Activated T-helper 1 cell treated with anti-CD3 and anti-CD28 coated beads, Interleukin-2, amount 50 U/mL, for 16 hours (primary cell): ENCODE measurements around the gene CTNNA1.
"Not testable (repeated sequence)": the region's sequence is repeated elsewhere in the genome, so short reads cannot be mapped to it uniquely, and the experiment has no call there.

ENCODE experiments used
- DNase-seq, 2 donors: peaks; one replicate each; pipeline ENCODE4 v3.0.0-alpha.2; 2020; ENCODE audit warnings: low read depth in 1 of 2, low spot score in 1 of 2

The CTNNA1 gene

DNA sequence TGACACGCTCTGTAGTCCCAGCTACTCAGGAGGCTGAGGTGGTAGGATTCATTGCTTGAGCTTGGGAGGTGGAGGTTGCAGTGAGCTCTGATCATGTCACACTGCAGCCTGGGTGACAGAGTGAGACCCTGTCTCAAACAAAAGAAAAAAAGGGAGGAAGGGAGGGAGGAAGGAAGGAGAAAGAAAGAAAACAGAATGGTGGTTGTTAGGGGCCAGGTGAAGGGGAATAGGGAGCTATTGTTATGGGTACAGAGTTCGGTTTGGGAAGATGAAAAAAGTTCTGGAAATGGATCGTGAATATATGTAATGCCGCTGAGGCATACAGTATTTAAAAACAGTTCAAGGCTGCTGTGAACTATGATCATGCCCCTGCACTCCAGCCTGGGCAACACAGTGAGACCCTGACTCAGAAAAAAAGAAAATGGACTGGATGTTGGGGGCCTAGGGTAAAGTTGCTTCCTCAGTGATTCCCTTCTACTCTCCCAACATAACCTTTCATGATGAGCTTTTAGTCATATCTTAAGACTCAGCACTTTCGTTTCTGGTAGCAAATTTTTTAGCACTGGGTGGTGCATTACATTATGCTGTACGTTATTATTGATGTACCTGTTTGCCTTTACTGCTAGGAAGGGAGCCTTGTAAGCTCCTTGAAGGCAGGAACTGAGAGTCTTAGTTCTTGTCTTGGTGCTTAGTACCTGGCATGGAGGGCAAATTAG lies 4.0 kb downstream of the CTNNA1 start:
- no peak for DNase-seq

- DNase-seq, result no peak
Measured at GRCh38 chr5:138760448-138761110, 7.4 kb downstream of the CTNNA1 start.

DNA sequence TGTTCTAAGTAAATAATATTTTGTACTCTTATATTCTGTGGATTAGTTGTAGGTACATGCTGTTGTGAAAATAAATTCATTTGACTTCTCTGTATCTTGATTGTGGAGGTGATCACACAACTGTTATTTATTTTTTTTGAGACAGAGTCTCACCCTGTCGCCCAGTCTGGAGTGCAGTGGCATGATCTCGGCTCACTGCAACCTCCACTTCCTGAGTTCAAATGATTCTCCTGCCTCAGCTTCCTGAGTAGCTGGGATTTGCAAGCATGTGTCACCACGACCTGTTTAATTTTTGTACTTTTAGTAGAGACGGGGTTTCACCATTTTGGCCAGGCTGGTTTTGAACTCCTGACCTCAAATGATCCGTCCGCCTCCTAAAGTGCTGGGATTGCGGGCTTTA lies 7.9 kb downstream of the CTNNA1 start:
- not testable (repeated sequence) for DNase-seq

DNA sequence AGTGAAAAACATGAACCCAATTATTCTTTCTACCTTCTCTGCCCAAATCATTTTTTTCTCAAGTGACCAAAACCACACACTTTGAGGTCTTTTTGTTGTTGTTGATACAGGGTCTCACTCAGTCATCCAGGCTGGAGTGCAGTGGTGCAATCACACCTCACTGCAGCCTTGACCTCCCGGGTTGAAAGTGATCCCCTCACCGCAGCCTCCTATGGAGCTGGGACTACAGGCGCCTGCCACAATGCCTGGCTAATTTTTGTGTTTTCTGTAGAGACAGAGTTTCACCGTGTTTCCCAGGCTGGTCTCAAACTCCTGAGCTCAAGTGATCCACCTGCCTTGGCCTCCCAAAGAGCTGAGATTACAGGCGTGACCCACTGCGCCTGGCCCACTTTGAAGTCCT lies 8.4 kb downstream of the CTNNA1 start:
- DNase-seq, result not testable (repeated sequence)

DNA sequence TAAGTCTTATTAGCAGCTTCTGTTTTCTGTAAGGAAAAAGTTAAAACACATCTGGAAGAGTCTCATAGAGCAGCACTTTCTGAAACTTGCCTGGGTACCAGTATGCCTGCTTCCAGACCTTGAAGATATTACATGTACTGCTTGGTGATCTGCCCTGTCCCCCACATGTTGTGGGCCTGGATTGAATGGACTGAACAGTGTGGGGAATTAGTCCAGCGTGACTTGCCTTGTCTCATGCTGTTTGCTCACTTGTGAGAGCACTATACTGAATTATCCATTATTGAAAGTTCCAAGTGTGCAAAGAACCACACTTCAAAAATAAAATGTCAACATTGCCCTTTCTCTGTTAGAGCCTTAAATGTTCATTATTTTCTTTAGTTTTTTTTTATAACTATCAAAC lies 8.9 kb downstream of the CTNNA1 start:
- DNase-seq, result no peak

DNA sequence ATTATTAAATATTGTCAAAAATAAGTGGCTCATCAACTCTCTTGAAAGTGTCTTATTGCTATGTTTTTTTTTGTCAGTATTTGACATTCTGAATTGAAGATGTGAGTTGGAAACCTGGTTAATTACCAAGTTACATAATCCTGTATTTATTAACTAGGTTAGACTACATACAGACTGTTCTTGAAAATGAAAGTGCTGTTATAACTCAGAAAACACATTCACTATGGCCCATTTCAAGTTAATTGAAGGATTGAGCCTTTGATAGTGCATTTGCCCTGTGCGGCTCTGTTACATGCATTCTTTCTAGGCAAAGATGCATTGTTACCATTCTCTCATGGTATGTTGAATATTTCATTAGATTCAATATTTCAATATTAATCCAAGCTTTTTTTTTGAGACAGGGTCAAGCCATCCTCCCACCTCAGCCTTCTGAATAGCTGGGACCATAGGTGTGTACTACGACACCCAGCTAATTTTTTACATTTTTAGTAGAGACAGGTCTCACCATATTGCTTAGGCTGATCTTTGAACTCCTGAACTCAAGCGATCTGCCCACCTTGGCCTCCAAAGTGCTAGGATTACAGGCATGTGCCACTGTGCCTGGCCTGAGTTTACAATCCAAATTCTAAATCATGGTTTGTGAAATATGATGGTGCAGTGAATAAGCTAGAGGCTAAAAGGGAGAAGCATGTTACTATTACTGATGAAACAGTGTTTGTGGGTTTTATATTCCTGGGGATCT lies 10.0 kb downstream of the CTNNA1 start:
- no peak for DNase-seq

- DNase-seq, result no peak
Measured at GRCh38 chr5:138770291-138770690, 17.1 kb downstream of the CTNNA1 start.

DNA sequence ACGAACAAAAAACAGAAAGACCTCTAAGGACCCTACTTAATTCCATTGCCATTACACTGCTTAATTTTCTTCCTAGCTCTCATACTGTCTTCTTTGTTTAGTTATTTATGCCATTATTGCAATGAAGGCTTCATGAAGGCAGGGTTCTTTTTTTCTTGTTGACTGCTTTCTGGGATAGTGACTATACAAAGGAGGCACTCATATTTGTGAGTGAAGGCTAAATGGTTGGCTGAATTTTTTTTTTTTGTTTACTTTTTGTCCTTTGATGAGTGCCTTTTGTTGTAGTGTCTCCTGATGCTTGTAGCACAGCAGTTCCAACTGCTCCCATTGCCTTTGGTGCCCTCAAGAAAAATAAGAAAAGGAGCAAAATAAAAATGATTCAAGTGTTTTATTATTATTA lies 17.8 kb downstream of the CTNNA1 start:
- no peak for DNase-seq

GRCh38 chr5:138772986-138773594 lies 19.9 kb downstream of the CTNNA1 start:
- DNase-seq, result no peak

- not testable (repeated sequence) for DNase-seq
Measured at GRCh38 chr5:138773624-138774023, 20.4 kb downstream of the CTNNA1 start.

- DNase-seq, result no peak
Measured at GRCh38 chr5:138775034-138775433, 21.8 kb downstream of the CTNNA1 start.

DNA sequence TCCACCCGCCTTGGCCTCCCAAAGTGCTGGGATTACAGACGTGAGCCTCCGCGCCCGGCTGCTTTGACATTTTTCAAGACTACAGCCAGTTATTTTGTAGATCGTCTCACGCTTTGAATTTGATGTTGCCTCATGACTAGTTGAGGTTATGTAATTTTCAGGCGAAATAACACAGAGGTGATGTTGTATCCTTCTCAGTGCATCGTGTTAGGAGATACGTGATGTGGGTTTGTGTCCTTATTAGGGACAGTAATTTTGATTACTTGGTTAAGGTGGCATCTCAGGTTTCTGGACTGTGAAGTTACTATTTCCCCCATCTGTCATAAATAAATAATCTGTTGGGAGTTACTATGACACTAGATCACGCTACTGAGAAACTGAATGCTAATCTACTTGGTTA lies 25.0 kb downstream of the CTNNA1 start:
- no peak for DNase-seq

DNA sequence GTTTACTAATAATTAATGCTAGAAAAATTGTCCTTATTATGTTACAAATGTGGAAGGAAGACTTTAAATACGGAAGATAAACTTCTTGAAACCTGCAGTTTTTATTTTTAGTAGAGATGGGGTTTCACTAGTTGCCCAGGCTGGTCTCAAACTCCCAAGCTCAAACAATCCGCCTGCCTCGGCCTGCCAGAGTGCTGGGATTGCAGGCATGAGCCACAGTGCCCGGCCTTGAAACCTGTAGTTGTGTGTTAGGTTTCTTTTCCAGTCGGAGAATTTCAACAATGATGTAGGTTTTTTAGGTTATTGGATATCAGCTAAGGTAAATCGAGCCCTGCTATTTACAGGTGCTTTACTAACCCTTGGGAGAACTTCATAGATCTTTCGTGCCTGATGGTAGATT lies 30.8 kb downstream of the CTNNA1 start:
- no peak for DNase-seq

- no peak for DNase-seq
Measured at GRCh38 chr5:138784590-138784989, 31.4 kb downstream of the CTNNA1 start.

- DNase-seq, result no peak
Measured at GRCh38 chr5:138789771-138790242, 36.6 kb downstream of the CTNNA1 start.

- DNase-seq, result no peak
Measured at GRCh38 chr5:138790684-138791083, 37.5 kb downstream of the CTNNA1 start.

- no peak for DNase-seq
Measured at GRCh38 chr5:138792195-138792790, 39.1 kb downstream of the CTNNA1 start.

DNA sequence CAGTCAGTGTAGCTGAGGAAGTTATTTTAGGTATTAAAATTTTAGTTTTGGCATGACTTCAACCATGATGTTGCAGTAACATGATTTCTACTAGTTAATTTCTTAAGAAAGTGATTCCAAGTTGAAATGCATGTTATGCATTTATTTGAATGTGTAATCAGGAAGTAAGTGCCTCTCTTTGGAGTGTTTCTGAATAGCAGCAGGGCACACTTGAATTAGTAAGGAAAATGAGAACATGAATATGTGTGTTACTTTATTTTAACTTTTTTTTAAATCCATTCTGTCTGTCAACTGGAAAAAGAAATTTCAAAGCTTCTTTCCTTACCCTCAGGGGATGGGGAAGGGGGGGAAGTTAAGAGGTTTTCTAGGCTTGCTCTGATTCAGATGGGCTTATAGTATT lies 40.4 kb downstream of the CTNNA1 start:
- no peak for DNase-seq

GRCh38 chr5:138803285-138803684 lies 50.1 kb downstream of the CTNNA1 start:
- DNase-seq, result no peak

GRCh38 chr5:138803935-138804334 lies 50.7 kb downstream of the CTNNA1 start:
- no peak for DNase-seq

- no peak for DNase-seq
Measured at GRCh38 chr5:138805096-138805495, 51.9 kb downstream of the CTNNA1 start.
